Liver (tissue), 9 donors: ENCODE measurements around the gene MLLT6. TPM values are rescaled to one million over a fixed set of nuclear protein-coding genes. Genes with fewer than 3 reads are reported as not detected.

Experiments used
- DNase-seq: peaks from one replicate; pipeline ENCODE4 v3.0.0-alpha.2; 2017; ENCODE audit warnings: low spot score
- H3K27ac ChIP-seq, 2 donors: one replicate each; pipeline ENCODE4 v1.7.0; 2013; ENCODE audit warnings: inconsistent platforms in 2 of 2, low read length in 2 of 2, control low read depth in 1 of 2, low read depth in 1 of 2, mild to moderate bottlenecking in 1 of 2
- H3K27me3 ChIP-seq, 4 donors: one replicate each; pipeline versions ENCODE4 v1.6.1 to v1.7.0; 2013; ENCODE audit warnings: low read length in 3 of 4, inconsistent platforms in 1 of 4, mild to moderate bottlenecking in 1 of 4, moderate library complexity in 1 of 4; ENCODE audit not compliant: control insufficient read depth in 4 of 4, insufficient read depth in 4 of 4
- H3K36me3 ChIP-seq, 4 donors: one replicate each; pipeline versions ENCODE4 v1.6.1 to v1.7.0; 2013; ENCODE audit warnings: low read length in 3 of 4, mild to moderate bottlenecking in 3 of 4, low read depth in 1 of 4, moderate library complexity in 1 of 4; ENCODE audit not compliant: control insufficient read depth in 4 of 4, insufficient read depth in 3 of 4
- H3K4me1 ChIP-seq, 4 donors: one replicate each; pipeline versions ENCODE4 v1.6.1 to v1.7.0; 2013; ENCODE audit warnings: low read length in 3 of 4, mild to moderate bottlenecking in 3 of 4, moderate library complexity in 1 of 4; ENCODE audit not compliant: control insufficient read depth in 4 of 4, insufficient read depth in 4 of 4
- H3K4me3 ChIP-seq, 3 donors: one replicate each; pipeline versions ENCODE4 v1.6.1 to v1.7.0; 2013; ENCODE audit warnings: low read length in 3 of 3, control low read depth in 1 of 3, low read depth in 1 of 3, mild to moderate bottlenecking in 1 of 3
- H3K9ac ChIP-seq, 2 donors: one replicate each; pipeline ENCODE4 v1.7.0; 2013; ENCODE audit warnings: low read length in 2 of 2, mild to moderate bottlenecking in 2 of 2, moderate library complexity in 2 of 2, control low read depth in 1 of 2, low read depth in 1 of 2
- H3K9me3 ChIP-seq, 4 donors: one replicate each; pipeline versions ENCODE4 v1.6.1 to v1.7.0; 2013; ENCODE audit warnings: low read length in 3 of 4; ENCODE audit not compliant: control insufficient read depth in 4 of 4
- EGR1 ChIP-seq, 2 donors: IDR thresholded peaks; 2 replicates each; pipeline ENCODE4 v1.6.1; 2016 to 2018; ENCODE audit warnings: antibody characterized with exemption in 2 of 2, low read depth in 2 of 2
- FOXA1 ChIP-seq: IDR thresholded peaks from 2 replicates; pipeline ENCODE4 v1.6.1; 2016; ENCODE audit warnings: antibody characterized with exemption
- FOXA2 ChIP-seq: IDR thresholded peaks from 2 replicates; pipeline ENCODE4 v1.6.1; 2016; ENCODE audit warnings: antibody characterized with exemption
- GABPA ChIP-seq, 2 donors: IDR thresholded peaks in 1 of 2; conservative IDR thresholded peaks in 1 of 2; 2 replicates each; pipeline ENCODE4 v1.6.1; 2016; ENCODE audit warnings: antibody characterized with exemption in 2 of 2, mild to moderate bottlenecking in 1 of 2, moderate library complexity in 1 of 2
- HNF4A ChIP-seq, 2 donors: conservative IDR thresholded peaks; 2 replicates each; pipeline ENCODE4 v1.6.1; 2016; ENCODE audit warnings: antibody characterized with exemption in 2 of 2, mild to moderate bottlenecking in 2 of 2
- HNF4G ChIP-seq: IDR thresholded peaks from 2 replicates; pipeline ENCODE4 v1.6.1; 2016; ENCODE audit warnings: antibody characterized with exemption
- JUND ChIP-seq, 2 donors: IDR thresholded peaks; 2 replicates each; pipeline ENCODE4 v1.6.1; 2016; ENCODE audit warnings: antibody characterized with exemption in 2 of 2
- NR2F2 ChIP-seq: IDR thresholded peaks from 2 replicates; pipeline ENCODE4 v1.6.1; 2016; ENCODE audit warnings: antibody characterized with exemption
- RAD21 ChIP-seq, 2 donors: IDR thresholded peaks; 2 replicates each; pipeline ENCODE4 v1.6.1; 2016; ENCODE audit warnings: antibody characterized with exemption in 2 of 2, mild to moderate bottlenecking in 2 of 2
- RXRA ChIP-seq, 2 donors: IDR thresholded peaks; 2 replicates each; pipeline ENCODE4 v1.6.1; 2017 to 2018; ENCODE audit warnings: antibody characterized with exemption in 2 of 2, mild to moderate bottlenecking in 1 of 2
- SP1 ChIP-seq: IDR thresholded peaks from 2 replicates; pipeline ENCODE4 v1.6.1; 2018; ENCODE audit warnings: antibody characterized with exemption, mild to moderate bottlenecking
- TAF1 ChIP-seq: conservative IDR thresholded peaks from 2 replicates; pipeline ENCODE4 v1.6.1; 2016; ENCODE audit warnings: antibody characterized with exemption, mild to moderate bottlenecking
- YY1 ChIP-seq: IDR thresholded peaks from 2 replicates; pipeline ENCODE4 v1.6.1; 2016; ENCODE audit warnings: antibody characterized with exemption, mild to moderate bottlenecking
- WGBS: extraction: QIAGEN DNeasy Blood & Tissue Kit; methylation state at CpG from one replicate; pipeline ENCODE4 v1.1.7; 2013; 5-methylcytosine and 5-hydroxymethylcytosine counted together
- polyA plus RNA-seq, 2 donors: library from polyadenylated mRNA; stranded (reverse) in 1 of 2; unstranded in 1 of 2; fragments of 200-250 nt in 1 of 2; fragments of >200 nt in 1 of 2; fragmentation: Nextera tagmentation in 1 of 2; extraction: Ambion mirVana in 1 of 2; gene quantifications; one replicate each; pipeline versions ENCODE4 v1.2.1 to v1.2.3, GENCODE V29; 2013 to 2015
- total RNA-seq, 2 donors: library from RNA; depleted of rRNA; stranded (reverse); fragments of >200 nt; gene quantifications; one replicate each; pipeline ENCODE4 v1.2.3, GENCODE V29; 2014
- TF ChIP-seq, protein P1 (sequence below): IDR thresholded peaks from 2 replicates; pipeline ENCODE4 v1.6.1; 2016; ENCODE audit warnings: antibody characterized with exemption, mild to moderate bottlenecking
- TF ChIP-seq, protein P2 (sequence below): fragments of 150-350 bp; IDR thresholded peaks from 2 replicates; pipeline ENCODE4 v1.5.1; 2017; ENCODE audit warnings: improper control_type of control experiment, low read depth, low read length; ENCODE audit not compliant: missing input control
- TF ChIP-seq, protein P3 (sequence below): IDR thresholded peaks from 2 replicates; pipeline ENCODE4 v1.6.1; 2016; ENCODE audit warnings: antibody characterized with exemption
- TF ChIP-seq, protein P4 (sequence below): IDR thresholded peaks from 2 replicates; pipeline ENCODE4 v1.6.1; 2016; ENCODE audit warnings: antibody characterized with exemption
- TF ChIP-seq, protein P5 (sequence below): IDR thresholded peaks from 2 replicates; pipeline ENCODE4 v1.6.1; 2016; ENCODE audit warnings: antibody characterized with exemption
- donor health status: healthy.
- donor health status: healthy.
- donor health status: healthy.
- donor health status: healthy.
- donor health status: healthy.

Gene MLLT6
- total and polyA plus RNA-seq, 4 donors, result 3.3 to 22.8 (median 8.1) TPM

DNA sequence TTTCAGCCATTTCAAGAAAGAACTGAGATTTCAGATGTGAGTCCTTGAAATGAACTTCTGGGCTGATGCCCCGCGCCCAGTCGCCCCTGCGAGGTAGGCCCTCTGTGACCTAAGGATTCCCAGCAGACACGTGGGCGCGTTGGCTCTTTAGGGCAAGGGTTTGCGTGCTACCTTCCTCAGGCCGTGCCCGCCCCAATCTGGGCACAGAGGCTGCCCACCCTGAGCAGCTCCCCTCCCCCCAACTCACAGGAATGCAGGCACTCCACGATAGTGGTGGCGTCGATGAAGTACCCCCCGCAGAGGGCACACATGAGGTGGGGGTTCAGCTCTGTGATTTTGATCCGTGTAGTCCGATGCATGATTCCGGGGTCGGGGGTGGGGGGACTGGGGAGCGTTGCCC lies 35.0 kb downstream of the MLLT6 start:
- no peak overlapping the region for H3K9ac ChIP-seq

DNA sequence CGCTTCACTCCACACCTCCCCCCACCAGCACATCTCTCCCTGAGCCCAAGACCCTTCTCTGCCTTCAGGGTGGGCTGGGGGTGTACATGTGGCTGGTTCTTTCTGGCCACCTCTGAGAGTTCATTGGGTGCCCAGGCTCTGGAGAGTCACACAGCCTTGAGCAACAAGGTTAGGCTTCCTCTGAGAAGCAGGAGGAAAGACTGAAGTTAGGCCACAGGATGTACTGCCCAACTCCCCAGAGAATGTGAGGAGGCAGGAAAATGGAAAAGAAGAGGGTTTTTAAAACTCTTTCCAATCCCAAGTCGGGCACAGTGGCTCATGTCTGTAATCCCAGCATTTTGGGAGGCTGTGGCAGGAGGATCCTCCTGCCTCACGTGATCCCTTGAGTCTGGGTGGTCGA lies 35.7 kb downstream of the MLLT6 start:
- H3K27me3 ChIP-seq, result no peaks in the 10 kb centered on the region
- H3K4me3 ChIP-seq, result no peak overlapping the region
- DNase-seq, result no peak
- WGBS, result 85% methylated on average over 4 of the region's 4 CpGs
- H3K9ac ChIP-seq, result no peak overlapping the region
- H3K4me1 ChIP-seq, result peaks cover 3 to 17% (median 11%) of the 10 kb centered on the region in 4 donors
- no peak overlapping the region for H3K27ac ChIP-seq
- H3K36me3 ChIP-seq, result no peaks in the 10 kb centered on the region
- H3K9me3 ChIP-seq, result no peaks in the 10 kb centered on the region
- TF ChIP-seq HNF4A (conservative IDR thresholded peaks at IDR 0.05) (no peak), FOXA2 (no peak), EGR1 (IDR thresholded peaks at IDR 0.05; ENCODE audit: low read depth in 2 of 2) (no peak), TAF1 (no peak), RXRA (IDR thresholded peaks at IDR 0.05) (no peak), SP1 (no peak), JUND (IDR thresholded peaks at IDR 0.05) (no peak), YY1 (no peak), RAD21 (IDR thresholded peaks at IDR 0.05) (no peak), HNF4G (no peak), NR2F2 (no peak), FOXA1 (no peak)
- TF ChIP-seq, protein P1, sequence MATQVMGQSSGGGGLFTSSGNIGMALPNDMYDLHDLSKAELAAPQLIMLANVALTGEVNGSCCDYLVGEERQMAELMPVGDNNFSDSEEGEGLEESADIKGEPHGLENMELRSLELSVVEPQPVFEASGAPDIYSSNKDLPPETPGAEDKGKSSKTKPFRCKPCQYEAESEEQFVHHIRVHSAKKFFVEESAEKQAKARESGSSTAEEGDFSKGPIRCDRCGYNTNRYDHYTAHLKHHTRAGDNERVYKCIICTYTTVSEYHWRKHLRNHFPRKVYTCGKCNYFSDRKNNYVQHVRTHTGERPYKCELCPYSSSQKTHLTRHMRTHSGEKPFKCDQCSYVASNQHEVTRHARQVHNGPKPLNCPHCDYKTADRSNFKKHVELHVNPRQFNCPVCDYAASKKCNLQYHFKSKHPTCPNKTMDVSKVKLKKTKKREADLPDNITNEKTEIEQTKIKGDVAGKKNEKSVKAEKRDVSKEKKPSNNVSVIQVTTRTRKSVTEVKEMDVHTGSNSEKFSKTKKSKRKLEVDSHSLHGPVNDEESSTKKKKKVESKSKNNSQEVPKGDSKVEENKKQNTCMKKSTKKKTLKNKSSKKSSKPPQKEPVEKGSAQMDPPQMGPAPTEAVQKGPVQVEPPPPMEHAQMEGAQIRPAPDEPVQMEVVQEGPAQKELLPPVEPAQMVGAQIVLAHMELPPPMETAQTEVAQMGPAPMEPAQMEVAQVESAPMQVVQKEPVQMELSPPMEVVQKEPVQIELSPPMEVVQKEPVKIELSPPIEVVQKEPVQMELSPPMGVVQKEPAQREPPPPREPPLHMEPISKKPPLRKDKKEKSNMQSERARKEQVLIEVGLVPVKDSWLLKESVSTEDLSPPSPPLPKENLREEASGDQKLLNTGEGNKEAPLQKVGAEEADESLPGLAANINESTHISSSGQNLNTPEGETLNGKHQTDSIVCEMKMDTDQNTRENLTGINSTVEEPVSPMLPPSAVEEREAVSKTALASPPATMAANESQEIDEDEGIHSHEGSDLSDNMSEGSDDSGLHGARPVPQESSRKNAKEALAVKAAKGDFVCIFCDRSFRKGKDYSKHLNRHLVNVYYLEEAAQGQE, result no peak
- TF ChIP-seq, protein P2, sequence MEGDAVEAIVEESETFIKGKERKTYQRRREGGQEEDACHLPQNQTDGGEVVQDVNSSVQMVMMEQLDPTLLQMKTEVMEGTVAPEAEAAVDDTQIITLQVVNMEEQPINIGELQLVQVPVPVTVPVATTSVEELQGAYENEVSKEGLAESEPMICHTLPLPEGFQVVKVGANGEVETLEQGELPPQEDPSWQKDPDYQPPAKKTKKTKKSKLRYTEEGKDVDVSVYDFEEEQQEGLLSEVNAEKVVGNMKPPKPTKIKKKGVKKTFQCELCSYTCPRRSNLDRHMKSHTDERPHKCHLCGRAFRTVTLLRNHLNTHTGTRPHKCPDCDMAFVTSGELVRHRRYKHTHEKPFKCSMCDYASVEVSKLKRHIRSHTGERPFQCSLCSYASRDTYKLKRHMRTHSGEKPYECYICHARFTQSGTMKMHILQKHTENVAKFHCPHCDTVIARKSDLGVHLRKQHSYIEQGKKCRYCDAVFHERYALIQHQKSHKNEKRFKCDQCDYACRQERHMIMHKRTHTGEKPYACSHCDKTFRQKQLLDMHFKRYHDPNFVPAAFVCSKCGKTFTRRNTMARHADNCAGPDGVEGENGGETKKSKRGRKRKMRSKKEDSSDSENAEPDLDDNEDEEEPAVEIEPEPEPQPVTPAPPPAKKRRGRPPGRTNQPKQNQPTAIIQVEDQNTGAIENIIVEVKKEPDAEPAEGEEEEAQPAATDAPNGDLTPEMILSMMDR, result no peak
- TF ChIP-seq, protein P3, sequence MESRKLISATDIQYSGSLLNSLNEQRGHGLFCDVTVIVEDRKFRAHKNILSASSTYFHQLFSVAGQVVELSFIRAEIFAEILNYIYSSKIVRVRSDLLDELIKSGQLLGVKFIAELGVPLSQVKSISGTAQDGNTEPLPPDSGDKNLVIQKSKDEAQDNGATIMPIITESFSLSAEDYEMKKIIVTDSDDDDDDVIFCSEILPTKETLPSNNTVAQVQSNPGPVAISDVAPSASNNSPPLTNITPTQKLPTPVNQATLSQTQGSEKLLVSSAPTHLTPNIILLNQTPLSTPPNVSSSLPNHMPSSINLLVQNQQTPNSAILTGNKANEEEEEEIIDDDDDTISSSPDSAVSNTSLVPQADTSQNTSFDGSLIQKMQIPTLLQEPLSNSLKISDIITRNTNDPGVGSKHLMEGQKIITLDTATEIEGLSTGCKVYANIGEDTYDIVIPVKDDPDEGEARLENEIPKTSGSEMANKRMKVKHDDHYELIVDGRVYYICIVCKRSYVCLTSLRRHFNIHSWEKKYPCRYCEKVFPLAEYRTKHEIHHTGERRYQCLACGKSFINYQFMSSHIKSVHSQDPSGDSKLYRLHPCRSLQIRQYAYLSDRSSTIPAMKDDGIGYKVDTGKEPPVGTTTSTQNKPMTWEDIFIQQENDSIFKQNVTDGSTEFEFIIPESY, result no peak
- TF ChIP-seq, protein P4, sequence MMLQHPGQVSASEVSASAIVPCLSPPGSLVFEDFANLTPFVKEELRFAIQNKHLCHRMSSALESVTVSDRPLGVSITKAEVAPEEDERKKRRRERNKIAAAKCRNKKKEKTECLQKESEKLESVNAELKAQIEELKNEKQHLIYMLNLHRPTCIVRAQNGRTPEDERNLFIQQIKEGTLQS, result no peak
- TF ChIP-seq, protein P5, sequence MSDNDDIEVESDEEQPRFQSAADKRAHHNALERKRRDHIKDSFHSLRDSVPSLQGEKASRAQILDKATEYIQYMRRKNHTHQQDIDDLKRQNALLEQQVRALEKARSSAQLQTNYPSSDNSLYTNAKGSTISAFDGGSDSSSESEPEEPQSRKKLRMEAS, result no peak

More for the DNA sequence above, 35.0 kb downstream of the MLLT6 start:
- TF ChIP-seq HNF4A (conservative IDR thresholded peaks at IDR 0.05), result no peak
- TF ChIP-seq YY1, result no peak
- no peak for TF ChIP-seq EGR1 (IDR thresholded peaks at IDR 0.05; ENCODE audit: low read depth in 2 of 2)
- TF ChIP-seq RXRA (IDR thresholded peaks at IDR 0.05), result no peak
- TF ChIP-seq GABPA (IDR thresholded peaks at IDR 0.05 in 1 of 2, conservative IDR thresholded peaks at IDR 0.05 in 1 of 2), result no peak
- TF ChIP-seq TAF1, result no peak
- TF ChIP-seq SP1, result no peak
- TF ChIP-seq RAD21 (IDR thresholded peaks at IDR 0.05), result no peak
- no peak for TF ChIP-seq FOXA1
- TF ChIP-seq JUND (IDR thresholded peaks at IDR 0.05), result no peak
- TF ChIP-seq, protein P1, result no peak
- no peak overlapping the region for H3K27ac ChIP-seq
- H3K27me3 ChIP-seq, result no peaks in the 10 kb centered on the region
- no peak for DNase-seq
- 93% methylated on average over 19 of the region's 19 CpGs for WGBS
- no peaks in the 10 kb centered on the region for H3K9me3 ChIP-seq
- H3K4me3 ChIP-seq, result no peak overlapping the region
- H3K36me3 ChIP-seq, result no peaks in the 10 kb centered on the region
- peaks cover 3 to 17% (median 11%) of the 10 kb centered on the region in 4 donors for H3K4me1 ChIP-seq
